HEK293 (cell line): ENCODE results near the gene ZNF646.

ENCODE experiments used
- CTCF ChIA-PET: fragments of 350-600 bp; formaldehyde crosslinking; extraction: SDS; loops from one replicate; lab custom pipeline; 2021; ENCODE audit warnings: antibody characterized with exemption; lab: Yijun Ruan, JAX
- POLR2A ChIA-PET: fragments of 300-600 bp; formaldehyde crosslinking; extraction: SDS; loops from one replicate; lab custom pipeline; 2020; ENCODE audit warnings: antibody characterized with exemption, inconsistent platforms; lab: Yijun Ruan, JAX
- H3K27ac ChIP-seq: fragments of 200-500 bp; sonication (Bioruptor generic); 2 replicates; pipeline ENCODE4 v1.5.1; 2014; ENCODE audit warnings: low read depth, low read length, control low read depth, inconsistent platforms; ENCODE audit errors: extremely low read depth
- H3K36me3 ChIP-seq, 2 experiments: fragments of 200-500 bp in 1 of 2; sonication (Bioruptor generic) in 1 of 2; 1 replicate in 1 of 2; 2 replicates in 1 of 2; pipeline ENCODE4 v1.5.1; 2014 to 2017; ENCODE audit warnings: inconsistent platforms in 2 of 2, low read length in 2 of 2; ENCODE audit not compliant: control insufficient read depth in 2 of 2, insufficient read depth in 1 of 2
- H3K4me1 ChIP-seq: fragments of 200-500 bp; sonication (Bioruptor generic); 2 replicates; pipeline ENCODE4 v1.5.1; 2014; ENCODE audit warnings: mild to moderate bottlenecking, low read length, inconsistent platforms; ENCODE audit not compliant: control insufficient read depth, insufficient read depth
- H3K4me3 ChIP-seq: 2 replicates; pipeline ENCODE4 v1.5.1; 2011; ENCODE audit warnings: low read depth, mild to moderate bottlenecking, control low read depth, low read length, moderate library complexity
- H3K9me3 ChIP-seq: fragments of 200-500 bp; sonication (Bioruptor generic); 2 replicates; pipeline ENCODE4 v1.5.1; 2014; ENCODE audit warnings: low read depth, low read length, inconsistent platforms; ENCODE audit not compliant: control insufficient read depth, insufficient read depth
- GFI1B ChIP-seq: fragments of 450-650 bp; formaldehyde crosslinking; IDR thresholded peaks from 2 replicates; pipeline ENCODE4 v1.5.1; 2016; ENCODE audit warnings: missing biosample characterization, missing genetic modification characterization
- KLF9 ChIP-seq: fragments of 450-650 bp; formaldehyde crosslinking; IDR thresholded peaks from 2 replicates; pipeline ENCODE4 v1.5.1; 2016; ENCODE audit warnings: missing biosample characterization, missing genetic modification characterization, low read depth
- SCRT2 ChIP-seq: fragments of 450-650 bp; formaldehyde crosslinking; IDR thresholded peaks from 2 replicates; pipeline ENCODE4 v1.5.1; 2016; ENCODE audit warnings: missing biosample characterization, missing genetic modification characterization
- ZBTB17 ChIP-seq: fragments of 450-650 bp; formaldehyde crosslinking; IDR thresholded peaks from 2 replicates; pipeline ENCODE4 v1.5.1; 2016; ENCODE audit warnings: missing biosample characterization, missing genetic modification characterization
- ZNF221 ChIP-seq: fragments of 450-650 bp; formaldehyde crosslinking; IDR thresholded peaks from 2 replicates; pipeline ENCODE4 v1.5.1; 2017; ENCODE audit warnings: missing biosample characterization, missing genetic modification characterization, borderline replicate concordance
- ZNF48 ChIP-seq: fragments of 450-650 bp; formaldehyde crosslinking; IDR thresholded peaks from 2 replicates; pipeline ENCODE4 v1.5.1; 2016; ENCODE audit warnings: missing biosample characterization, missing genetic modification characterization
- ZNF548 ChIP-seq: fragments of 450-650 bp; formaldehyde crosslinking; IDR thresholded peaks from 2 replicates; pipeline ENCODE4 v1.5.1; 2016; ENCODE audit warnings: missing biosample characterization, missing genetic modification characterization
- ZNF600 ChIP-seq: fragments of 450-650 bp; formaldehyde crosslinking; IDR thresholded peaks from 2 replicates; pipeline ENCODE4 v1.5.1; 2016; ENCODE audit warnings: missing biosample characterization, missing genetic modification characterization
- ZNF621 ChIP-seq: fragments of 450-650 bp; formaldehyde crosslinking; IDR thresholded peaks from 2 replicates; pipeline ENCODE4 v1.5.1; 2017; ENCODE audit warnings: missing biosample characterization, missing genetic modification characterization
- ZNF792 ChIP-seq: fragments of 450-650 bp; formaldehyde crosslinking; IDR thresholded peaks from 2 replicates; pipeline ENCODE4 v1.5.1; 2016; ENCODE audit warnings: missing biosample characterization, missing genetic modification characterization
- ZSCAN30 ChIP-seq: fragments of 450-650 bp; IDR thresholded peaks from 2 replicates; pipeline ENCODE4 v1.5.1; 2018; ENCODE audit warnings: missing biosample characterization, mild to moderate bottlenecking, missing genetic modification characterization, moderate library complexity
- TF ChIP-seq, protein P1 (sequence below): fragments of 450-650 bp; formaldehyde crosslinking; IDR thresholded peaks from 2 replicates; pipeline ENCODE4 v1.5.1; 2016; ENCODE audit warnings: missing biosample characterization, missing genetic modification characterization
- TF ChIP-seq, protein P2 (sequence below): fragments of 450-650 bp; formaldehyde crosslinking; IDR thresholded peaks from 2 replicates; pipeline ENCODE4 v1.5.1; 2016; ENCODE audit warnings: missing biosample characterization, missing genetic modification characterization
- TF ChIP-seq, protein P3 (sequence below): fragments of 450-650 bp; formaldehyde crosslinking; IDR thresholded peaks from 2 replicates; pipeline ENCODE4 v1.5.1; 2017; ENCODE audit warnings: missing biosample characterization, missing genetic modification characterization
- TF ChIP-seq, protein P4 (sequence below): fragments of 450-650 bp; formaldehyde crosslinking; IDR thresholded peaks from 2 replicates; pipeline ENCODE4 v1.5.1; 2016; ENCODE audit warnings: missing biosample characterization, missing genetic modification characterization

ZNF646 gene

DNA sequence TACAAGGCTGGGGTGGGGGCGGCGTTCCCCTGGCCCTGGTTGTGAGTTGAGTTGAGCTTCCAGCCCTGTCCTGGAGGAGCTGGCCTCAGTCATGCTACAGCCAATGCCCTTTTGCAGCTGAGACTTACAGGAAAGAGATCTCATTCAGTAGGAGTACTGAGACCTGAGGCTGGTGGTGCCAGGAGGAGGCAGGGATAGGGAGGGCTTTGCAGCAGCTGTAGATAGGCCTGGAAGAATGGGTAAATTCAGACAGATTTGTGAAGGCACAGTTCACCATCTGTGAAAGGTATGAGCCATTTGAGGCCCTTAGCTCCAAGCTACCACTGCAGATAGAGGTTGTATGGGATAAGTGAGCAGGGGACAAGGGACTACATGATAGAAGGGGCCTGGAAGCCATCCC, 35.2 kb upstream of the ZNF646 start (continued):
- TF ChIP-seq SCRT2 (tag by site-specific recombination) (no peak), ZNF48 (tag by site-specific recombination) (no peak)
- TF ChIP-seq, protein P1, sequence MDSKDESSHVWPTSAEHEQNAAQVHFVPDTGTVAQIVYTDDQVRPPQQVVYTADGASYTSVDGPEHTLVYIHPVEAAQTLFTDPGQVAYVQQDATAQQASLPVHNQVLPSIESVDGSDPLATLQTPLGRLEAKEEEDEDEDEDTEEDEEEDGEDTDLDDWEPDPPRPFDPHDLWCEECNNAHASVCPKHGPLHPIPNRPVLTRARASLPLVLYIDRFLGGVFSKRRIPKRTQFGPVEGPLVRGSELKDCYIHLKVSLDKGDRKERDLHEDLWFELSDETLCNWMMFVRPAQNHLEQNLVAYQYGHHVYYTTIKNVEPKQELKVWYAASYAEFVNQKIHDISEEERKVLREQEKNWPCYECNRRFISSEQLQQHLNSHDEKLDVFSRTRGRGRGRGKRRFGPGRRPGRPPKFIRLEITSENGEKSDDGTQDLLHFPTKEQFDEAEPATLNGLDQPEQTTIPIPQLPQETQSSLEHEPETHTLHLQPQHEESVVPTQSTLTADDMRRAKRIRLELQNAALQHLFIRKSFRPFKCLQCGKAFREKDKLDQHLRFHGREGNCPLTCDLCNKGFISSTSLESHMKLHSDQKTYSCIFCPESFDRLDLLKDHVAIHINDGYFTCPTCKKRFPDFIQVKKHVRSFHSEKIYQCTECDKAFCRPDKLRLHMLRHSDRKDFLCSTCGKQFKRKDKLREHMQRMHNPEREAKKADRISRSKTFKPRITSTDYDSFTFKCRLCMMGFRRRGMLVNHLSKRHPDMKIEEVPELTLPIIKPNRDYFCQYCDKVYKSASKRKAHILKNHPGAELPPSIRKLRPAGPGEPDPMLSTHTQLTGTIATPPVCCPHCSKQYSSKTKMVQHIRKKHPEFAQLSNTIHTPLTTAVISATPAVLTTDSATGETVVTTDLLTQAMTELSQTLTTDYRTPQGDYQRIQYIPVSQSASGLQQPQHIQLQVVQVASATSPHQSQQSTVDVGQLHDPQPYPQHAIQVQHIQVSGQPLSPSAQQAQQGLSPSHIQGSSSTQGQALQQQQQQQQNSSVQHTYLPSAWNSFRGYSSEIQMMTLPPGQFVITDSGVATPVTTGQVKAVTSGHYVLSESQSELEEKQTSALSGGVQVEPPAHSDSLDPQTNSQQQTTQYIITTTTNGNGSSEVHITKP (tag by site-specific recombination) = no peak

DNA sequence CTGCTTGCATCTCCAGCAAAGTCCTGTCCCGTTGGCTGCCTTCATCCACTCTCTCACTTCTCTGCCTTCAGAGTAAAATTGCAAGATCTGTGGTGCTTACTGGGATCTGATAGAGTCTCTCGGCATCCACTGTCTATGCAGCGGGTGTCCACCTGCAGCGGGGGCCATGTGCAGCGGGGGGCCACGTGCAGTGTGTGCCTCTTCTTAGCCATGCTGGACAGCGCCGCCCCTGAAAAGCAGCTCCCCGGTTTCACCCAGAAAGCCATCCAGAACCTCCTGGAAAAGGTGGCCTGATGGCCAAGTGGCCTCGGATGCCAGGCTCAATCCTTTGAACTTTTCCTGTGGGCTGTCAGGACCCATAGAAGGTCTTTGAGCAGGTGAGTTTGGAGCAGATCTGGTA, 31.4 kb upstream of the ZNF646 start:
- CTCF ChIA-PET = interaction anchor here (0.6 to 2.1 kb wide), 4 partner anchors 53 to 1195 kb away, joined by 3 to 8 read pairs (median 4); partner anchors contain the start of gene HSD3B7
- H3K4me1 ChIP-seq = no peaks in the 10 kb centered on the region
- no peaks in the 10 kb centered on the region for H3K9me3 ChIP-seq
- POLR2A ChIA-PET = interaction anchor here (1.5 kb wide), 1 partner anchor 31 kb away, joined by 4 read pairs; the partner anchor contains the start of genes ZNF646 and ZNF668
- H3K36me3 ChIP-seq = peaks cover 0 to 43% of the 10 kb centered on the region in 2 experiments; a peak in 2 of 3 replicates
- H3K27ac ChIP-seq = no peak overlapping the region
- H3K4me3 ChIP-seq = no peak overlapping the region
- TF ChIP-seq, protein P2, sequence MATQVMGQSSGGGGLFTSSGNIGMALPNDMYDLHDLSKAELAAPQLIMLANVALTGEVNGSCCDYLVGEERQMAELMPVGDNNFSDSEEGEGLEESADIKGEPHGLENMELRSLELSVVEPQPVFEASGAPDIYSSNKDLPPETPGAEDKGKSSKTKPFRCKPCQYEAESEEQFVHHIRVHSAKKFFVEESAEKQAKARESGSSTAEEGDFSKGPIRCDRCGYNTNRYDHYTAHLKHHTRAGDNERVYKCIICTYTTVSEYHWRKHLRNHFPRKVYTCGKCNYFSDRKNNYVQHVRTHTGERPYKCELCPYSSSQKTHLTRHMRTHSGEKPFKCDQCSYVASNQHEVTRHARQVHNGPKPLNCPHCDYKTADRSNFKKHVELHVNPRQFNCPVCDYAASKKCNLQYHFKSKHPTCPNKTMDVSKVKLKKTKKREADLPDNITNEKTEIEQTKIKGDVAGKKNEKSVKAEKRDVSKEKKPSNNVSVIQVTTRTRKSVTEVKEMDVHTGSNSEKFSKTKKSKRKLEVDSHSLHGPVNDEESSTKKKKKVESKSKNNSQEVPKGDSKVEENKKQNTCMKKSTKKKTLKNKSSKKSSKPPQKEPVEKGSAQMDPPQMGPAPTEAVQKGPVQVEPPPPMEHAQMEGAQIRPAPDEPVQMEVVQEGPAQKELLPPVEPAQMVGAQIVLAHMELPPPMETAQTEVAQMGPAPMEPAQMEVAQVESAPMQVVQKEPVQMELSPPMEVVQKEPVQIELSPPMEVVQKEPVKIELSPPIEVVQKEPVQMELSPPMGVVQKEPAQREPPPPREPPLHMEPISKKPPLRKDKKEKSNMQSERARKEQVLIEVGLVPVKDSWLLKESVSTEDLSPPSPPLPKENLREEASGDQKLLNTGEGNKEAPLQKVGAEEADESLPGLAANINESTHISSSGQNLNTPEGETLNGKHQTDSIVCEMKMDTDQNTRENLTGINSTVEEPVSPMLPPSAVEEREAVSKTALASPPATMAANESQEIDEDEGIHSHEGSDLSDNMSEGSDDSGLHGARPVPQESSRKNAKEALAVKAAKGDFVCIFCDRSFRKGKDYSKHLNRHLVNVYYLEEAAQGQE (tag by site-specific recombination) = peak; percentile 88
- TF ChIP-seq, protein P3, sequence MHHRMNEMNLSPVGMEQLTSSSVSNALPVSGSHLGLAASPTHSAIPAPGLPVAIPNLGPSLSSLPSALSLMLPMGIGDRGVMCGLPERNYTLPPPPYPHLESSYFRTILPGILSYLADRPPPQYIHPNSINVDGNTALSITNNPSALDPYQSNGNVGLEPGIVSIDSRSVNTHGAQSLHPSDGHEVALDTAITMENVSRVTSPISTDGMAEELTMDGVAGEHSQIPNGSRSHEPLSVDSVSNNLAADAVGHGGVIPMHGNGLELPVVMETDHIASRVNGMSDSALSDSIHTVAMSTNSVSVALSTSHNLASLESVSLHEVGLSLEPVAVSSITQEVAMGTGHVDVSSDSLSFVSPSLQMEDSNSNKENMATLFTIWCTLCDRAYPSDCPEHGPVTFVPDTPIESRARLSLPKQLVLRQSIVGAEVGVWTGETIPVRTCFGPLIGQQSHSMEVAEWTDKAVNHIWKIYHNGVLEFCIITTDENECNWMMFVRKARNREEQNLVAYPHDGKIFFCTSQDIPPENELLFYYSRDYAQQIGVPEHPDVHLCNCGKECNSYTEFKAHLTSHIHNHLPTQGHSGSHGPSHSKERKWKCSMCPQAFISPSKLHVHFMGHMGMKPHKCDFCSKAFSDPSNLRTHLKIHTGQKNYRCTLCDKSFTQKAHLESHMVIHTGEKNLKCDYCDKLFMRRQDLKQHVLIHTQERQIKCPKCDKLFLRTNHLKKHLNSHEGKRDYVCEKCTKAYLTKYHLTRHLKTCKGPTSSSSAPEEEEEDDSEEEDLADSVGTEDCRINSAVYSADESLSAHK = no peak
- TF ChIP-seq, all 188 proteins: peak for 1

DNA sequence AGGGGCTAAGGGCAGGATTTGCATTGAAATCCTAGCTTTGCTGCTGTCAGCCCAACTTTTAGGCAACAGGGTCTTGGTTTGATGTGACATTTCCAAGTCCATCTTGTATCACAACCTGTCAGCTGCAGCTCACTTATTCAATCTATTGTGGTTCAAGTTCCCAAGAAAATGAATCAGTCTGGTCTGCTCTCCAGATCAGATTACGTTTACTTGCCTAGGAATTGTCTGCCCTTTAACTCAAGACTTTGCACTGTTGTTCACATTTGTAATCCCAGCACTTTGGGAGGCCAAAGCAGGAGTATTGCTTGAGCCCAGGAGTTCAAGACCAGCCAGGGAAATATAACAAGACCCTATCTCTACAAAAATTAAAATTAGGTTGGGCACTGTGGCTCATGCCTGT, 30.9 kb upstream of the ZNF646 start:
- no peaks in the 10 kb centered on the region for H3K9me3 ChIP-seq
- TF ChIP-seq ZNF548 (tag by site-specific recombination) = no peak
- TF ChIP-seq ZBTB17 (tag by site-specific recombination) = 0 out of 2 replicates have a peak, but pooled peaks have one; percentile 43
- no peak for TF ChIP-seq GFI1B
- no peak for TF ChIP-seq ZSCAN30 (tag by site-specific recombination)
- peak; percentile 65; the same call in 1 of the 2 replicates for TF ChIP-seq ZNF600 (tag by site-specific recombination)
- TF ChIP-seq KLF9 (tag by site-specific recombination) = no peak
- TF ChIP-seq, protein P4, sequence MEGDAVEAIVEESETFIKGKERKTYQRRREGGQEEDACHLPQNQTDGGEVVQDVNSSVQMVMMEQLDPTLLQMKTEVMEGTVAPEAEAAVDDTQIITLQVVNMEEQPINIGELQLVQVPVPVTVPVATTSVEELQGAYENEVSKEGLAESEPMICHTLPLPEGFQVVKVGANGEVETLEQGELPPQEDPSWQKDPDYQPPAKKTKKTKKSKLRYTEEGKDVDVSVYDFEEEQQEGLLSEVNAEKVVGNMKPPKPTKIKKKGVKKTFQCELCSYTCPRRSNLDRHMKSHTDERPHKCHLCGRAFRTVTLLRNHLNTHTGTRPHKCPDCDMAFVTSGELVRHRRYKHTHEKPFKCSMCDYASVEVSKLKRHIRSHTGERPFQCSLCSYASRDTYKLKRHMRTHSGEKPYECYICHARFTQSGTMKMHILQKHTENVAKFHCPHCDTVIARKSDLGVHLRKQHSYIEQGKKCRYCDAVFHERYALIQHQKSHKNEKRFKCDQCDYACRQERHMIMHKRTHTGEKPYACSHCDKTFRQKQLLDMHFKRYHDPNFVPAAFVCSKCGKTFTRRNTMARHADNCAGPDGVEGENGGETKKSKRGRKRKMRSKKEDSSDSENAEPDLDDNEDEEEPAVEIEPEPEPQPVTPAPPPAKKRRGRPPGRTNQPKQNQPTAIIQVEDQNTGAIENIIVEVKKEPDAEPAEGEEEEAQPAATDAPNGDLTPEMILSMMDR (tag by site-specific recombination) = no peak
- no peak for TF ChIP-seq ZNF221 (tag by site-specific recombination)
- TF ChIP-seq ZNF792 = no peak
- TF ChIP-seq ZNF621 (tag by site-specific recombination) = no peak
- H3K27ac ChIP-seq = no peak overlapping the region
- ChIA-PET CTCF (interaction anchor here (1.4 kb wide), 1 partner anchor 52 kb away, joined by 8 read pairs; no protein-coding TSS in a partner anchor), POLR2A (interaction anchor here (0.8 kb wide), 1 partner anchor 164 kb away, joined by 3 read pairs; no protein-coding TSS in a partner anchor)
- H3K36me3 ChIP-seq = peaks cover 0 to 38% of the 10 kb centered on the region in 2 experiments; a peak in 2 of 3 replicates
- H3K4me1 ChIP-seq = no peaks in the 10 kb centered on the region
- no peak overlapping the region for H3K4me3 ChIP-seq
